ENCODE data around the gene STK32B.

DNA sequence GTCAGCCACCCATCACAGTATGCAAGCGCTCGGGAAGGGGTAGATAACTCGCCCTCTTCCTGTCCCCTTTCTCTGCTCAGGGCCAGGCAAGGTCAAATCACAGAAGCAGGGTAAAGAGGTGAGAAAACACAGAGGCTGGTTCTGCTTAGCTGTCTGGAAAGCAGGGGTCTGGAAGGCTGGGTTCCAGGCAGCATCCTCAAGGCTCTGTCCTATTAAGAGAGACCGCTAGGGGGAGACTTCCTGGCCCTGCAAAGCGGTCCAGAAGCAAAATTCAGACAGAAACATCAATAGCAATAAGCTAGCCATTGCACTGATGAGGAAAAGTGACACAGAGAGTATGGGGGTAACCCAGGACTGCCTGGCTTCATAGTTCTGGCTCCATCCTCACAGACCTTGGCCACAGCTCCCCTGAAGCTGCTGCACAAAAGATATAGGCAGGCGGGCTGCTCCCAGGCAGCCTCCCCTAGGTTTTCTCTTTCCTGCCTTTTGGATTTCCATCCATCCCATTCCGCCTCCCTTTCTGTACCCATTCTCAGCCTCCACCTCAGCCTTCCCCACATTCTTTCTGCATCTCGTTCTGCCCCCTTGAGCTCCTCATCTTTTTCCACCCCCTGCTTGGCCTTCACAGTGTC, 348.6 kb downstream of the STK32B start:
- no peak for TF ChIP-seq EP300 (IDR thresholded peaks at IDR 0.05)
- TF ChIP-seq, protein P1, sequence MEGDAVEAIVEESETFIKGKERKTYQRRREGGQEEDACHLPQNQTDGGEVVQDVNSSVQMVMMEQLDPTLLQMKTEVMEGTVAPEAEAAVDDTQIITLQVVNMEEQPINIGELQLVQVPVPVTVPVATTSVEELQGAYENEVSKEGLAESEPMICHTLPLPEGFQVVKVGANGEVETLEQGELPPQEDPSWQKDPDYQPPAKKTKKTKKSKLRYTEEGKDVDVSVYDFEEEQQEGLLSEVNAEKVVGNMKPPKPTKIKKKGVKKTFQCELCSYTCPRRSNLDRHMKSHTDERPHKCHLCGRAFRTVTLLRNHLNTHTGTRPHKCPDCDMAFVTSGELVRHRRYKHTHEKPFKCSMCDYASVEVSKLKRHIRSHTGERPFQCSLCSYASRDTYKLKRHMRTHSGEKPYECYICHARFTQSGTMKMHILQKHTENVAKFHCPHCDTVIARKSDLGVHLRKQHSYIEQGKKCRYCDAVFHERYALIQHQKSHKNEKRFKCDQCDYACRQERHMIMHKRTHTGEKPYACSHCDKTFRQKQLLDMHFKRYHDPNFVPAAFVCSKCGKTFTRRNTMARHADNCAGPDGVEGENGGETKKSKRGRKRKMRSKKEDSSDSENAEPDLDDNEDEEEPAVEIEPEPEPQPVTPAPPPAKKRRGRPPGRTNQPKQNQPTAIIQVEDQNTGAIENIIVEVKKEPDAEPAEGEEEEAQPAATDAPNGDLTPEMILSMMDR (IDR thresholded peaks at IDR 0.05): no peak

Data from stomach (tissue), 4 donors.